ENCODE measurements around the gene STKLD1. TPM values are rescaled to one million over a fixed set of nuclear protein-coding genes. Genes with fewer than 3 reads are reported as not detected.
A peak's percentile ranks its signal among the peaks of the same experiment; 100 is the strongest.
"Not testable (repeated sequence)": the region's sequence is repeated elsewhere in the genome, so short reads cannot be mapped to it uniquely, and the experiment has no call there.

Gene STKLD1
- total RNA-seq, 3 donors from 2014 or later = 0.59 to 3.9 (median 0.96) TPM

GRCh38 chr9:133449760-133450159, 73.6 kb downstream of the STKLD1 start:
- H3K27me3 ChIP-seq = no peaks in the 10 kb centered on the region
- no peak overlapping the region for H3K27ac ChIP-seq
- TF ChIP-seq POLR2AphosphoS5 (IDR thresholded peaks at IDR 0.05) (no peak), POLR2A (IDR thresholded peaks at IDR 0.05) (no peak), CTCF (IDR thresholded peaks at IDR 0.05) (no peak)
- H3K4me1 ChIP-seq = no peaks in the 10 kb centered on the region
- H3K9me3 ChIP-seq = no peaks in the 10 kb centered on the region
- DNase-seq (ENCODE audit: low spot score in 2 of 2) = peak in 1 of 2 donors; percentile 49
- no peak overlapping the region for H3K4me3 ChIP-seq
- no peaks in the 10 kb centered on the region for H3K36me3 ChIP-seq
- intact Hi-C loops (cut with DNase I; ENCODE audit: low total_unique reads) = no loop called here

- H3K4me1 ChIP-seq; H3K9me3 ChIP-seq; DNase-seq (ENCODE audit: low spot score in 2 of 2); H3K4me3 ChIP-seq; H3K36me3 ChIP-seq; intact Hi-C loops (cut with DNase I; ENCODE audit: low total_unique reads); H3K27me3 ChIP-seq; H3K27ac ChIP-seq: not testable (repeated sequence)
These were observed 75.7 kb downstream of the STKLD1 start for GRCh38 chr9:133451865-133452264.

GRCh38 chr9:133452562-133452961, 76.4 kb downstream of the STKLD1 start:
- H3K27me3 ChIP-seq = no peaks in the 10 kb centered on the region
- H3K9me3 ChIP-seq = no peaks in the 10 kb centered on the region
- no peaks in the 10 kb centered on the region for H3K4me1 ChIP-seq
- no peak overlapping the region for H3K4me3 ChIP-seq
- no peak for DNase-seq (ENCODE audit: low spot score in 2 of 2)
- no peak overlapping the region for H3K27ac ChIP-seq
- H3K36me3 ChIP-seq = no peaks in the 10 kb centered on the region
- TF ChIP-seq POLR2AphosphoS5 (IDR thresholded peaks at IDR 0.05) (no peak), POLR2A (IDR thresholded peaks at IDR 0.05) (no peak), CTCF (IDR thresholded peaks at IDR 0.05) (no peak)
- intact Hi-C loops (cut with DNase I; ENCODE audit: low total_unique reads) = no loop called here

- Histone ChIP-seq H3K4me3 (no peak overlapping the region), H3K27ac (no peak overlapping the region)
These were observed 77.5 kb downstream of the STKLD1 start for GRCh38 chr9:133453651-133454050.

GRCh38 chr9:133454325-133454724, 78.2 kb downstream of the STKLD1 start:
- no peaks in the 10 kb centered on the region for H3K9me3 ChIP-seq
- H3K36me3 ChIP-seq = no peaks in the 10 kb centered on the region
- H3K4me1 ChIP-seq = no peaks in the 10 kb centered on the region
- no peaks in the 10 kb centered on the region for H3K27me3 ChIP-seq
- intact Hi-C loops (cut with DNase I; ENCODE audit: low total_unique reads) = no loop called here
- H3K27ac ChIP-seq = no peak overlapping the region
- no peak for DNase-seq (ENCODE audit: low spot score in 2 of 2)
- TF ChIP-seq CTCF (IDR thresholded peaks at IDR 0.05) (no peak), POLR2A (IDR thresholded peaks at IDR 0.05) (no peak), POLR2AphosphoS5 (IDR thresholded peaks at IDR 0.05) (no peak)
- no peak overlapping the region for H3K4me3 ChIP-seq

More at GRCh38 chr9:133453651-133454050, 77.5 kb downstream of the STKLD1 start:
- intact Hi-C loops (cut with DNase I; ENCODE audit: low total_unique reads) = no loop called here
- no peaks in the 10 kb centered on the region for H3K27me3 ChIP-seq
- H3K4me1 ChIP-seq = no peaks in the 10 kb centered on the region
- H3K9me3 ChIP-seq = no peaks in the 10 kb centered on the region
- H3K36me3 ChIP-seq = no peaks in the 10 kb centered on the region
- TF ChIP-seq POLR2AphosphoS5 (IDR thresholded peaks at IDR 0.05) (no peak), CTCF (IDR thresholded peaks at IDR 0.05) (no peak), POLR2A (IDR thresholded peaks at IDR 0.05) (no peak)
- DNase-seq (ENCODE audit: low spot score in 2 of 2) = no peak

Measured in breast epithelium (tissue), 4 donors.